GM19035 (cell line): ENCODE measurements around the gene ATP5PF.
"Not testable (repeated sequence)": the region's sequence is repeated elsewhere in the genome, so short reads cannot be mapped to it uniquely, and the experiment has no call there.

Experiments used
- ATAC-seq: cut with Tn5 transposase; IDR thresholded peaks from one replicate; pipeline ENCODE4 v1.9.1; 2021; ENCODE audit not compliant: unreplicated experiment

ATP5PF gene

GRCh38 chr21:25734904-25735645 lies at the start of gene ATP5PF, which contains the start of gene GABPA:
Gene ATP5PF, minus strand, starts transcription at chr21:25734904. Its CDS starts 5,110 bp downstream, at chr21:25729794.
Gene GABPA, plus strand, starts transcription at chr21:25734972. Its CDS starts 6,627 bp downstream, at chr21:25741599.
- peak; percentile 92 for ATAC-seq

DNA sequence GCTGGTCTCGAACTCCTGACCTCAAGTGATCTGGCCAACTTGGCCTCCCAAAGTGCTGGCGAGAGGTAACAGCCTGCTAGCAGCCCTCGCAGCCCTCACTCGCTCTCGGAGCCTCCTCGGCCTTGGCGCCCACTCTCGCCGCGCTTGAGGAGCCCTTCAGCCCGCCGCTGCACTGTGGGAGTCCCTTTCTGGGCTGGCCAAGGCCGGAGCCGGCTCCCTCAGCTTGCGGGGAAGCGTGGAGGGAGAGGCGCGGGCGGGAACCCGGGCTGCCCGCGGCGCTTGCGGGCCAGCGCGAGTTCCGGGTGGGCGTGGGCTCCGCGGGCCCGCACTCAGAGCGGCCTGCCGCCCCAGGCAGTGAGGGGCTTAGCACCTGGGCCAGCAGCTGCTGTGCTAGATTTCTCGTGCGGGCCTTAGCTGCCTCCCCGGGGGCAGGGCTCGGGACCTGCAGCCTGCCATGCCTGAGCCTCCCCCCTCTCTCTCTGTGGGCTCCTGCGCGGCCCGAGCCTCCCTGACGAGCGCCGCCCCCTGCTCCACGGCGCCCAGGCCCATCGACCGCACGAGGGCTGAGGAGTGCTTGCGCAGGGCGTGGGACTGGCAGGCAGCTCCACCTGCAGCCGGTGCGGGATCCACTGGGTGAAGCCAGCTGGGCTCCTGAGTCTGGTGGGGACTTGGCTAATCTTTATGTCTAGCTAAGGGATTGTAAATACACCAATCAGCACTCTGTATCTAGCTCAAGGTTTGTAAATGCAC lies 43.6 kb upstream of the ATP5PF start:
- not testable (repeated sequence) for ATAC-seq

DNA sequence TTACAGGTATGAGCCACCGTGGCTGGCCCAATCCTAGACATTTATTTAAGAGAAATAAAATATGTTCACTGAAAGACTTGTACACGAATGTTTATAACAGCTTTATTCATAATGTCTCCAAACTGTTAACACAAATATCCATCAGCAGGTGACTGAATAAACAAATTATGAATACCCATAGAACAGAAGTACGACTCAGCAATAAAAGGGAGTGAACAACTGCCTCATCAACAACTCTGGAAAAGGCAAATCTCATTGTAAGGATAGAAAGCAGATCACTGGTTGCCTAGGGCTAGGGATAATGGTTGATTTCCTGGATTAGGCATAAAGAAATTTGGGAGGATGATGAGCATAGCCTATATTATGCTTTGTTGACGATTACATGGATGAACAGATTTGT lies 41.7 kb upstream of the ATP5PF start:
- ATAC-seq, result no peak

- no peak for ATAC-seq
Measured at GRCh38 chr21:25772686-25773085, 38.0 kb upstream of the ATP5PF start.

GRCh38 chr21:25767921-25768320 lies 33.2 kb upstream of the ATP5PF start:
- ATAC-seq, result no peak

- ATAC-seq, result no peak
Measured at GRCh38 chr21:25764065-25764464, 29.4 kb upstream of the ATP5PF start.

DNA sequence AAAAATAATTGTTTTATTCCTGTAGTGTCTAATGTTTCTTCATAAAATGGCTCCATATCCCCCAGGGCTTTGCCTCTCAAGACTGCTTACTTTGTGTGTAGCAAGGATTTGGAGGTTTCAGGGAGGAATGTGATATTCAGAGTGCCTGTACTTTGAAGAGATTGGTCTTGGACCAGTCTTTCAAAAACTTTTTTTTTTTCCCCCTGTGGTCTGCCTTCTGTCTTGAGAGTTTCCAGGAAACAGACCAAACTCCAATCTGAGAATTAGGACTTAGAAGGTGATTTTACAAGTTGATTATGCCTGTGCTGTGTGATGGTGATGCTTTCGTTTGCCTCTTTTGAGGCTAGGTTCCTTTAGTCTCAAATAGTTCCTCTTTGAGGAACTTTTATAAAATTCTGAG lies 26.0 kb upstream of the ATP5PF start:
- ATAC-seq, result no peak

DNA sequence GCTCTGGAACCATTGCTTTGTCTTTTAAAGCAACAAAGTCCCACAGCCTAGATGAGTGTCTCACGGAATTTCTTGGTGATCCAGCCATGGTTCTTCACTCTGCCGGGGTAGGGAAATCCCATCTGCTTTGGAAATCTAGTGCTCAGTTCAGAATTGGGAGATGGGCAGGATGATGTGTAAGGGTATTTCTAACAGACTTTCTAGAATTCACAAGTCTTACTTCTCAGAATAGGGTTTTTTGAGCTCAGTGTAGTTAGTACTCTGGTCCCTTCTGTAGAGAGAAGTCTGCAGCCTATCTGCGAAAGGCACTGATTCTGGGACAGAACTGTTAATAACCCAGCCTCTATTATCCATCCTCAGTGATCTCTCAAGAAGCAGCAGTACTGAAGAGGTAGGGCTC lies 25.4 kb upstream of the ATP5PF start:
- ATAC-seq, result no peak

- no peak for ATAC-seq
Measured at GRCh38 chr21:25759573-25759972, 24.9 kb upstream of the ATP5PF start.

DNA sequence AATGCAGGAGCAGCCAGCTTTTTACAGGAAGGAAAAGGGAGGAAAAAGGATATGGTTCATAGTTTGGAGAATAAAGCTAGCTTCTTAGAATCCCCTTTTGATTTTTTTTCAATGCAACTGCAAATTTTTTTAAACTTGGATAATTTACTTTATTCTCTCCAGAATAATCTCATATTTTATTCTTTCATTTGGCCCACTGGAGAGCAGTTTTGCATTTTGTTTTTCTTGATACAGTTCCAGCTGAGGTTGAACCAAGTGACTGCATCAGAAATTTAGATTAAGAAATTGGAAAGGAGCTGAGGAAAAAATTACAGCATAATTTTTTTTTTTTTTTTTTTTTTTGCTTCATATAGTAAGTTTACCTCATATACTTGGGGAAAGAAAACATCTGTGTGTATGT lies 22.8 kb upstream of the ATP5PF start:
- ATAC-seq, result no peak

- ATAC-seq, result no peak
Measured at GRCh38 chr21:25756190-25756932, 21.7 kb upstream of the ATP5PF start.

GRCh38 chr21:25752416-25752815 lies 17.7 kb upstream of the ATP5PF start:
- ATAC-seq, result no peak

GRCh38 chr21:25750085-25750484 lies 15.4 kb upstream of the ATP5PF start:
- ATAC-seq, result no peak

GRCh38 chr21:25744854-25745253 lies 10.2 kb upstream of the ATP5PF start:
- ATAC-seq, result no peak

- ATAC-seq, result no peak
Measured at GRCh38 chr21:25742900-25743299, 8.2 kb upstream of the ATP5PF start.

DNA sequence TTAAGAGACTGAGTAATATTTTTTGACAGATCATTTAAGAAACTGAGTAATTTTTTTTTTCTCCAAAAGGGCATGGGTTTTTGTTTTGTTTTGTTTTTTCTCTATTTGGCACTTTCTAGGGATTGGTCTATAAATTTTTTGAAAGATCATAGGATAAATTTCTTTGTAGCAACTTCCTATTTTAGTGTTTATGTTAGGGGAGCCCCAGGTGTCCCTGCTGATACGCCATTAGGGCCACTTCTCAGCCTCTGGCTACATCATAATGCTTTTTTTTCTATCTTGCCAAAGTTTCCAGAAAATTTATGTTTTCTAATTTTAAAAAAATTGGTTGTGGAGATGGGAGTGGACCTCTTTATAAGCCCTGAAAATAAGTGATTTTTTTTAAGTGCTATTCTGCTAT lies 2.7 kb upstream of the ATP5PF start:
- ATAC-seq, result no peak

DNA sequence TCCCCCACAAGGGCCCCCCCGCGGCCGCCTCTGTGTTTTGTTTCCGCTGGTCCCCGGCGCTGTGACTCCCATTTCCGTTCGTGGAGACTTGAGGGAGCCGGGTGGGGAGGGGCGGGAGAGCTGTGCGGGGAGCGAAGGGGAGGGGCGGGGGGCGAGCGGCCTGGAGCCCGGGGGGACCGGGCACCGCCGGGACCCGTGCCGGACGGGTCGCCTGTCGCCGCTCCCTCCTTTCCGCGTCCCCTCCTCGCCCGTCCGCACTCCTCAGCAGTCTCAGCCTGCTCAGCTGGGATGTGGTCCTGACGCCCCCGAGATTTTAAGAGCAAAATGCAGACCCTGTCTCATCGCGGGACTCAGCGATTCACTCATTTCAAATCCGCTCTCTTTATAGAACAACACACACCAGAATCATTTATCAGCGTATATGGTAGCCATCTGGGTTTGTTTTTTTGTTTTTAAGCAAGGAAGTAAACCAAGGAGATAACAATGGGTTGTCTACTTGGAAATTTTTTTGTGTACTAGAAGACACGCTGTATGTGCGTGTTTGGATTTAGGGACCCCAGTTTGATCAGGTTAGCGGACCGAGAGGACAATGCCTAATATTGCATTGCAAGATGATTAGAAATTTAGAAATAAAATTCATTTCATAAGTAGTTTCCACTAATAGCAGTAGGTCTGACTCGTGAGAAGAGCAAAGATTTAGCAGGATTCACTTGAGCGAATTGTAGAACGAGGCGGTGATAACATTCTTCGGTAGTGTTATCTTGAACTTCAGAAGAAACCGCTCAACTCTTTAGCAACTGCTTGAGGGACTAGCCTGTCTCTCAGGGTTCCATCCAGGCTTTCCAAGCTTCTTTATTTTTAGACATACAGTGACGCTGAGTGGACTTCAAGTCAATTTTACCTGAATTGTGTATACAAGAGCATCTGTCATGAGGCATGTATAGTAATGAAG lies 1.2 kb upstream of the ATP5PF start:
- peak; percentile 6 for ATAC-seq

DNA sequence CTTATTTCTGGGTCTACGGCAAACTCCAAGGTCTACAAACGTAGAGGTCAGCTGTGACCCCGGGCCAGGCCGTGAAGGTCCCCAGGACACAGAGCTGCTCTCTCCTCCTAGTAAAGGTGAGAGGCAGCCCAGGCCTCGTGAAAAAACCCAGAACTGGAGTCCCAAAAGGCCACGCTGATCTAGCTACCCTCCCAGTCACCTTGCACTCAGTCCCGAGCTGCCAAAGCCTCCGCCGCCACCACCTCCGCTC lies 125 bp downstream of the ATP5PF start:
- peak; percentile 2 for ATAC-seq

GRCh38 chr21:25733859-25734653 lies 648 bp downstream of the ATP5PF start:
- peak; percentile 12 for ATAC-seq
